GM21360 (cell line): Measurements from ENCODE around the gene LONP2.
"Not testable (repeated sequence)": the region's sequence is repeated elsewhere in the genome, so short reads cannot be mapped to it uniquely, and the experiment has no call there.

ENCODE experiments used
- ATAC-seq: cut with Tn5 transposase; IDR thresholded peaks from one replicate; pipeline ENCODE4 v1.9.1; 2021; ENCODE audit warnings: mild to moderate bottlenecking, moderate library complexity; ENCODE audit not compliant: unreplicated experiment

Gene LONP2

GRCh38 chr16:48385253-48386150 lies 141.4 kb downstream of the LONP2 start, which contains the start of gene SIAH1:
TSS of gene SIAH1 (minus strand) at chr16:48385413. CDS start at chr16:48362428, 22,985 bp downstream.
- ATAC-seq: peak; percentile 50

- ATAC-seq: no peak
Observed at GRCh38 chr16:48386559-48387312, 142.6 kb downstream of the LONP2 start.

- no peak for ATAC-seq
Observed at GRCh38 chr16:48392407-48392806, 148.3 kb downstream of the LONP2 start.

GRCh38 chr16:48393485-48394354 lies 149.6 kb downstream of the LONP2 start:
- no peak for ATAC-seq

GRCh38 chr16:48394355-48394703 lies 150.2 kb downstream of the LONP2 start:
- no peak for ATAC-seq

- no peak for ATAC-seq
Observed at GRCh38 chr16:48395375-48395774, 151.3 kb downstream of the LONP2 start.

DNA sequence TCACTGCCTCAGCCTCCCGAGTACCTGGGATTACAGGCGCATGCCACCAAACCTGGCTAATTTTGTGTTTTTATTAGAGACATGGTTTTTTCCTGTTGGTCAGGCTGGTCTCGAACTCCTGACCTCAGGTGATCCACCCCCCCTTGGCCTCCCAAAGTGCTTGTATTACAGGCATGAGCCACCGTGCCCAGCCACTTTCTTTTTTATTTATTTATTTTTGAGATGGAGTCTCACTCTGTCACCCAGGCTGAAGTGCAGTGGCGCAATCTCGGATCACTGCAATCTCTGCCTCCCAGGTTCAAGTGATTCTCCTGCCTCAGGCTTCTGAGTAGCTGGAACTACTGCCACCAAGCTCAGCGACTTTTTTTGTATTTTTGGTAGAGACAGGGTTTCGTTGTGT lies 158.4 kb downstream of the LONP2 start:
- not testable (repeated sequence) for ATAC-seq

DNA sequence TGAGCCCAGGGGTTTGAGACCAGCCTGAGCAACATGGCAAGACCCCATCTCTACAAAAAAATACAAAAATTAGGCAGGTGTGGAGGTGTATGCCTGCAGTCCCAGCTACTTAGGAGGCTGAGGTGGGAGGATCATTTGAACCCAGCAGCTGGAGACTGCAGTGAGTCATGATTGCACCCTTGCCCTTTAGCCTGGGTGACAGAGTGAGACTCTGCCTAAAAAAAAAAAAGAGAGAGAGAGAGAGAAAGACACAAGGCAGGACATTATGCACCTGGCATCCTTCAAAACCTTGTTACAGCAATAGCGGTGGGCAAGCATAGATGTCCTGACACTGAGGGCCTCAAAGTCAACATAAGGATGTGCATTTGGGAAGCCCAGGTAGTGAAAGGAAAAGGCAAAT lies 161.1 kb downstream of the LONP2 start:
- no peak for ATAC-seq

GRCh38 chr16:48405907-48406306 lies 161.8 kb downstream of the LONP2 start:
- no peak for ATAC-seq
